WTC11 (cell line): Measurements from ENCODE around the gene TUBA1A. TPM values are rescaled to one million over a fixed set of nuclear protein-coding genes. Genes with fewer than 3 reads are reported as not detected.
A peak's percentile ranks its signal among the peaks of the same experiment; 100 is the strongest.
"Not testable (repeated sequence)": the region's sequence is repeated elsewhere in the genome, so short reads cannot be mapped to it uniquely, and the experiment has no call there.

Experiments
- ATAC-seq: fragments of 200-7000 bp; cut with Tn5 transposase; 2 replicates; pipeline ENCODE4 v1.10.0; 2021; ENCODE audit warnings: mild to moderate bottlenecking, moderate library complexity
- CTCF ChIA-PET: fragments of 300-600 bp; sonication (Branson Sonifier 250); formaldehyde crosslinking; loops from one replicate; lab custom pipeline; 2021; ENCODE audit warnings: antibody characterized with exemption; lab: Charles Lee
- POLR2A ChIA-PET: fragments of 350-600 bp; sonication (Branson Sonifier 250); formaldehyde crosslinking; loops from one replicate; lab custom pipeline; 2021; ENCODE audit warnings: antibody characterized with exemption; lab: Charles Lee
- DNase-seq: peaks from one replicate; pipeline ENCODE4 v3.0.0; 2021; ENCODE audit warnings: low spot score
- H3K27ac Mint-ChIP-seq: 2 replicates; pipeline ENCODE4 v1.8.0; 2021; ENCODE audit warnings: mixed read lengths
- H3K27me3 Mint-ChIP-seq: 2 replicates; pipeline ENCODE4 v1.8.0; 2021; ENCODE audit warnings: low read depth, mild to moderate bottlenecking, moderate library complexity, mixed read lengths
- H3K36me3 Mint-ChIP-seq: 2 replicates; pipeline ENCODE4 v1.8.0; 2021; ENCODE audit warnings: mixed read lengths
- H3K4me1 Mint-ChIP-seq: 2 replicates; pipeline ENCODE4 v1.8.0; 2022; ENCODE audit warnings: mixed read lengths
- H3K4me3 Mint-ChIP-seq: 2 replicates; pipeline ENCODE4 v1.8.0; 2021; ENCODE audit warnings: mild to moderate bottlenecking, moderate library complexity, mixed read lengths
- H3K9me3 Mint-ChIP-seq: 2 replicates; pipeline ENCODE4 v1.8.0; 2021; ENCODE audit warnings: mixed read lengths
- FOXK1 ChIP-seq: sonication (generic); formaldehyde crosslinking; IDR thresholded peaks from 2 replicates; pipeline ENCODE4 v1.8.0; 2022; ENCODE audit warnings: mild to moderate bottlenecking, moderate library complexity, missing genetic modification reagents
- GABPB1 ChIP-seq: sonication (generic); formaldehyde crosslinking; IDR thresholded peaks from 2 replicates; pipeline ENCODE4 v1.8.1; 2023; ENCODE audit warnings: mild to moderate bottlenecking, missing genetic modification reagents
- NR3C1 ChIP-seq: sonication (generic); formaldehyde crosslinking; conservative IDR thresholded peaks from 2 replicates; pipeline ENCODE4 v1.8.1; 2023; ENCODE audit warnings: low read depth, mild to moderate bottlenecking, missing genetic modification reagents
- PRRX2 ChIP-seq: fragments of 250-450 bp; sonication (Bioruptor Pico); IDR thresholded peaks from 2 replicates; pipeline ENCODE4 v1.8.0; 2021; ENCODE audit warnings: mild to moderate bottlenecking
- SMAD4 ChIP-seq: sonication (generic); formaldehyde crosslinking; IDR thresholded peaks from 2 replicates; pipeline ENCODE4 v1.8.0; 2022; ENCODE audit warnings: mild to moderate bottlenecking, missing genetic modification reagents
- ZNF121 ChIP-seq: sonication (generic); formaldehyde crosslinking; IDR thresholded peaks from 2 replicates; pipeline ENCODE4 v1.8.0; 2023; ENCODE audit warnings: missing genetic modification reagents
- ZNF263 ChIP-seq: sonication (generic); formaldehyde crosslinking; IDR thresholded peaks from 2 replicates; pipeline ENCODE4 v1.8.1; 2022; ENCODE audit warnings: low read depth, mild to moderate bottlenecking, moderate library complexity, missing genetic modification reagents
- ZNF396 ChIP-seq: fragments of 250-450 bp; sonication (Bioruptor Pico); IDR thresholded peaks from 2 replicates; pipeline ENCODE4 v1.8.0; 2021; ENCODE audit warnings: mild to moderate bottlenecking, moderate library complexity, borderline replicate concordance
- ZNF416 ChIP-seq: fragments of 250-450 bp; sonication (Bioruptor Pico); IDR thresholded peaks from 2 replicates; pipeline ENCODE4 v1.9.0; 2021; ENCODE audit warnings: mild to moderate bottlenecking, inconsistent platforms
- ZNF423 ChIP-seq: fragments of 250-450 bp; sonication (Bioruptor Pico); IDR thresholded peaks from 2 replicates; pipeline ENCODE4 v2.1.2; 2022; ENCODE audit warnings: mild to moderate bottlenecking, moderate library complexity
- ZNF671 ChIP-seq: fragments of 250-450 bp; sonication (Bioruptor Pico); IDR thresholded peaks from 2 replicates; pipeline ENCODE4 v1.8.0; 2021; ENCODE audit warnings: mild to moderate bottlenecking
- total RNA-seq: library from RNA; stranded (reverse); gene quantifications from 3 replicates; pipeline ENCODE4 v1.2.3, GENCODE V29; 2021
- TF ChIP-seq, protein P1 (sequence below): fragments of 250-450 bp; sonication (Bioruptor Pico); IDR thresholded peaks from 2 replicates; pipeline ENCODE4 v1.9.0; 2021; ENCODE audit warnings: mild to moderate bottlenecking, borderline replicate concordance
- TF ChIP-seq, protein P2 (sequence below): sonication (generic); formaldehyde crosslinking; IDR thresholded peaks from 2 replicates; pipeline ENCODE4 v1.8.1; 2023; ENCODE audit warnings: mild to moderate bottlenecking, missing genetic modification reagents, moderate library complexity
- TF ChIP-seq, protein P3 (sequence below): fragments of 250-450 bp; sonication (Bioruptor Pico); IDR thresholded peaks from 2 replicates; pipeline ENCODE4 v1.9.0; 2021; ENCODE audit warnings: moderate library complexity, mild to moderate bottlenecking, inconsistent platforms, borderline replicate concordance
- TF ChIP-seq, protein P4 (sequence below): sonication (generic); formaldehyde crosslinking; IDR thresholded peaks from 2 replicates; pipeline ENCODE4 v1.8.0; 2023; ENCODE audit warnings: missing genetic modification reagents, mild to moderate bottlenecking, borderline replicate concordance

Gene TUBA1A
- total RNA-seq, 1 experiment from 2014 or later, result 226 TPM

DNA sequence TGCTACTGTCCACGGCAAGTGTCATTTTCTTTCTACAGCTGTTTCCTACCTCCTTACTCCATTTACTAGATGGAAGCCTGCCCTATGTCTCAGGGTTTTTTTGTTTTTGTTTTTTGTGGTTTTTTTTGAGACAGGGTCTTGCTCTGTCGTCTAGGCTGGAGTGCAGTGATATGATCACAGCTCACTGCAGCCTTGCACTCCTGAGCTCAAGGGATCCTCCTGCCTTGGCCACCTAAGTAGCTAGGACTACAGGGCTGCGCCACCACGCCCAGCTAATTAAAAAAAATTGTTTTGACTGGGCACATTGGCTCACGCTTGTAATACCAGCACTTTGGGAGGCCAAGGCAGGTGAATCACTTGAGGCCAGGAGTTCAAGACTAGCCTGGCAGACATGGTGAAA is 14.7 kb downstream of the TUBA1A start (continued):
- TF ChIP-seq, protein P1, sequence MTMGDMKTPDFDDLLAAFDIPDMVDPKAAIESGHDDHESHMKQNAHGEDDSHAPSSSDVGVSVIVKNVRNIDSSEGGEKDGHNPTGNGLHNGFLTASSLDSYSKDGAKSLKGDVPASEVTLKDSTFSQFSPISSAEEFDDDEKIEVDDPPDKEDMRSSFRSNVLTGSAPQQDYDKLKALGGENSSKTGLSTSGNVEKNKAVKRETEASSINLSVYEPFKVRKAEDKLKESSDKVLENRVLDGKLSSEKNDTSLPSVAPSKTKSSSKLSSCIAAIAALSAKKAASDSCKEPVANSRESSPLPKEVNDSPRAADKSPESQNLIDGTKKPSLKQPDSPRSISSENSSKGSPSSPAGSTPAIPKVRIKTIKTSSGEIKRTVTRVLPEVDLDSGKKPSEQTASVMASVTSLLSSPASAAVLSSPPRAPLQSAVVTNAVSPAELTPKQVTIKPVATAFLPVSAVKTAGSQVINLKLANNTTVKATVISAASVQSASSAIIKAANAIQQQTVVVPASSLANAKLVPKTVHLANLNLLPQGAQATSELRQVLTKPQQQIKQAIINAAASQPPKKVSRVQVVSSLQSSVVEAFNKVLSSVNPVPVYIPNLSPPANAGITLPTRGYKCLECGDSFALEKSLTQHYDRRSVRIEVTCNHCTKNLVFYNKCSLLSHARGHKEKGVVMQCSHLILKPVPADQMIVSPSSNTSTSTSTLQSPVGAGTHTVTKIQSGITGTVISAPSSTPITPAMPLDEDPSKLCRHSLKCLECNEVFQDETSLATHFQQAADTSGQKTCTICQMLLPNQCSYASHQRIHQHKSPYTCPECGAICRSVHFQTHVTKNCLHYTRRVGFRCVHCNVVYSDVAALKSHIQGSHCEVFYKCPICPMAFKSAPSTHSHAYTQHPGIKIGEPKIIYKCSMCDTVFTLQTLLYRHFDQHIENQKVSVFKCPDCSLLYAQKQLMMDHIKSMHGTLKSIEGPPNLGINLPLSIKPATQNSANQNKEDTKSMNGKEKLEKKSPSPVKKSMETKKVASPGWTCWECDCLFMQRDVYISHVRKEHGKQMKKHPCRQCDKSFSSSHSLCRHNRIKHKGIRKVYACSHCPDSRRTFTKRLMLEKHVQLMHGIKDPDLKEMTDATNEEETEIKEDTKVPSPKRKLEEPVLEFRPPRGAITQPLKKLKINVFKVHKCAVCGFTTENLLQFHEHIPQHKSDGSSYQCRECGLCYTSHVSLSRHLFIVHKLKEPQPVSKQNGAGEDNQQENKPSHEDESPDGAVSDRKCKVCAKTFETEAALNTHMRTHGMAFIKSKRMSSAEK (CRISPR knock-in tag), result no peak
- no peak for TF ChIP-seq ZNF423
- no peak for TF ChIP-seq SMAD4 (CRISPR knock-in tag)
- TF ChIP-seq NR3C1 (CRISPR knock-in tag), result no peak
- TF ChIP-seq, protein P2, sequence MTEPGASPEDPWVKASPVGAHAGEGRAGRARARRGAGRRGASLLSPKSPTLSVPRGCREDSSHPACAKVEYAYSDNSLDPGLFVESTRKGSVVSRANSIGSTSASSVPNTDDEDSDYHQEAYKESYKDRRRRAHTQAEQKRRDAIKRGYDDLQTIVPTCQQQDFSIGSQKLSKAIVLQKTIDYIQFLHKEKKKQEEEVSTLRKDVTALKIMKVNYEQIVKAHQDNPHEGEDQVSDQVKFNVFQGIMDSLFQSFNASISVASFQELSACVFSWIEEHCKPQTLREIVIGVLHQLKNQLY (CRISPR knock-in tag), result no peak
- no peak for TF ChIP-seq ZNF671 (CRISPR knock-in tag)
- no peak for TF ChIP-seq PRRX2 (CRISPR knock-in tag)
- TF ChIP-seq, protein P3, sequence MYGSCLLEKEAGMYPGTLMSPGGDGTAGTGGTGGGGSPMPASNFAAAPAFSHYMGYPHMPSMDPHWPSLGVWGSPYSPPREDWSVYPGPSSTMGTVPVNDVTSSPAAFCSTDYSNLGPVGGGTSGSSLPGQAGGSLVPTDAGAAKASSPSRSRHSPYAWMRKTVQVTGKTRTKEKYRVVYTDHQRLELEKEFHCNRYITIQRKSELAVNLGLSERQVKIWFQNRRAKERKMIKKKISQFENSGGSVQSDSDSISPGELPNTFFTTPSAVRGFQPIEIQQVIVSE (CRISPR knock-in tag), result no peak

- Mint-ChIP-seq H3K9me3 (no peaks in the 10 kb centered on the region), H3K4me1 (no peaks in the 10 kb centered on the region), H3K36me3 (no peaks in the 10 kb centered on the region), H3K4me3 (no peak overlapping the region), H3K27ac (no peak overlapping the region), H3K27me3 (no peaks in the 10 kb centered on the region; the same call in 1 of the 2 replicates)
- CTCF ChIA-PET, result no interaction called here
- POLR2A ChIA-PET, result interaction anchor here (0.6 kb wide), 1 partner anchor 9 kb away, joined by 3 read pairs; no protein-coding TSS in a partner anchor
- ATAC-seq (no peak), DNase-seq (no peak)
- TF ChIP-seq GABPB1 (CRISPR knock-in tag) (no peak), ZNF121 (no peak), ZNF416 (CRISPR knock-in tag) (no peak), SMAD4 (CRISPR knock-in tag) (no peak), ZNF396 (no peak), ZNF263 (no peak)
- TF ChIP-seq, protein P4, sequence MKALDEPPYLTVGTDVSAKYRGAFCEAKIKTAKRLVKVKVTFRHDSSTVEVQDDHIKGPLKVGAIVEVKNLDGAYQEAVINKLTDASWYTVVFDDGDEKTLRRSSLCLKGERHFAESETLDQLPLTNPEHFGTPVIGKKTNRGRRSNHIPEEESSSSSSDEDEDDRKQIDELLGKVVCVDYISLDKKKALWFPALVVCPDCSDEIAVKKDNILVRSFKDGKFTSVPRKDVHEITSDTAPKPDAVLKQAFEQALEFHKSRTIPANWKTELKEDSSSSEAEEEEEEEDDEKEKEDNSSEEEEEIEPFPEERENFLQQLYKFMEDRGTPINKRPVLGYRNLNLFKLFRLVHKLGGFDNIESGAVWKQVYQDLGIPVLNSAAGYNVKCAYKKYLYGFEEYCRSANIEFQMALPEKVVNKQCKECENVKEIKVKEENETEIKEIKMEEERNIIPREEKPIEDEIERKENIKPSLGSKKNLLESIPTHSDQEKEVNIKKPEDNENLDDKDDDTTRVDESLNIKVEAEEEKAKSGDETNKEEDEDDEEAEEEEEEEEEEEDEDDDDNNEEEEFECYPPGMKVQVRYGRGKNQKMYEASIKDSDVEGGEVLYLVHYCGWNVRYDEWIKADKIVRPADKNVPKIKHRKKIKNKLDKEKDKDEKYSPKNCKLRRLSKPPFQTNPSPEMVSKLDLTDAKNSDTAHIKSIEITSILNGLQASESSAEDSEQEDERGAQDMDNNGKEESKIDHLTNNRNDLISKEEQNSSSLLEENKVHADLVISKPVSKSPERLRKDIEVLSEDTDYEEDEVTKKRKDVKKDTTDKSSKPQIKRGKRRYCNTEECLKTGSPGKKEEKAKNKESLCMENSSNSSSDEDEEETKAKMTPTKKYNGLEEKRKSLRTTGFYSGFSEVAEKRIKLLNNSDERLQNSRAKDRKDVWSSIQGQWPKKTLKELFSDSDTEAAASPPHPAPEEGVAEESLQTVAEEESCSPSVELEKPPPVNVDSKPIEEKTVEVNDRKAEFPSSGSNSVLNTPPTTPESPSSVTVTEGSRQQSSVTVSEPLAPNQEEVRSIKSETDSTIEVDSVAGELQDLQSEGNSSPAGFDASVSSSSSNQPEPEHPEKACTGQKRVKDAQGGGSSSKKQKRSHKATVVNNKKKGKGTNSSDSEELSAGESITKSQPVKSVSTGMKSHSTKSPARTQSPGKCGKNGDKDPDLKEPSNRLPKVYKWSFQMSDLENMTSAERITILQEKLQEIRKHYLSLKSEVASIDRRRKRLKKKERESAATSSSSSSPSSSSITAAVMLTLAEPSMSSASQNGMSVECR, result no peak
Measured at GRCh38 chr12:49170924-49171323, 18.0 kb downstream of the TUBA1A start.

DNA sequence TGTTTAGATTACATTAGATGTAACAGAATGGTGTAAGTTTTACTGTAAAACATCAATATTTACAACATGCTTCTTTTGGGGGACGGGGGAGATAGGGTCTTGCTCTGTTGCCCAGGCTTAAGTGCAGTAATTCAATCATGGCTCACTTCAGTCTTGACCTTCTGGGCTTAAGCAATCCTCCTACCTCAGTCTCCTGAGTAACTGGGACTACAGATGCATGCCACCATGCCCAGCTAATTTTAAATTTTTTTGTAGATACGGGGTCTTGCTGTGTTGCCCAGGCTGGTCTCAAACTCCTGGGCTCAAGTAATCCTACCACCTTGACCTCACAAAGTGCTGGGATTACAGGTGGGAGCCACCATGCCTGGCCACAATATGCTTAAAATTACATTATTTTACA is 23.8 kb downstream of the TUBA1A start:
- Mint-ChIP-seq H3K27ac (no peak overlapping the region), H3K27me3 (no peaks in the 10 kb centered on the region; the same call in 1 of the 2 replicates), H3K4me1 (0 out of 2 replicates have a peak, but pooled peaks cover 7% of the 10 kb centered on the region), H3K36me3 (no peaks in the 10 kb centered on the region), H3K4me3 (no peak overlapping the region), H3K9me3 (peaks cover 5% of the 10 kb centered on the region)
- ChIA-PET POLR2A (no interaction called here), CTCF (interaction anchor here (1.5 kb wide), 1 partner anchor 77 kb away, joined by 5 read pairs; no protein-coding TSS in a partner anchor)
- ATAC-seq (no peak), DNase-seq (no peak)
- TF ChIP-seq FOXK1 (CRISPR knock-in tag) (no peak), ZNF121 (peak; percentile 65)

DNA sequence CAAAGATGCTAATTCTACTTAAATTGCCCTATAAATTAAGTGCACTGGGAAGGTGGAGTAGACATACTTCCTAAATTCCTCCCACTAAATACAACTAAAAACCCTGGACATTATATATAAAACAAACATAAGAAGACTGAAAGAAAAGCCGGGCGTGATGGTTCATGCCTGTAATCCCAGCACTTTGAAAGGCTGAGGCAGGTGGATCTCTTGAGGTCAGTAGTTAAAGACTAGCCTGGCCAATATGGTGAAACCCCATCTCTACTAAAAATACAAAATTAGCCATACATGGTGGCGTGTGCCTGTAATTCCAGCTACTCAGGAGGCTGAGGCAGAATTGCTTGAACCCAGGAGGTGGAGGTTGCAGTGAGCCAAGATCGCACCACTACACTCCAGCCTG is 27.0 kb downstream of the TUBA1A start:
- not testable (repeated sequence) for H3K9me3 Mint-ChIP-seq, H3K27me3 Mint-ChIP-seq, H3K36me3 Mint-ChIP-seq, DNase-seq, H3K4me3 Mint-ChIP-seq, H3K27ac Mint-ChIP-seq, ATAC-seq, H3K4me1 Mint-ChIP-seq
- ChIA-PET POLR2A (interaction anchor here (0.7 kb wide), 1 partner anchor 9 kb away, joined by 3 read pairs; no protein-coding TSS in a partner anchor), CTCF (interaction anchor here (1.6 to 1.7 kb wide), 2 partner anchors 32 to 51 kb away, joined by 3 to 5 read pairs; partner anchors contain the start of gene LMBR1L)
